HG02870 (cell line): ENCODE data around the gene NECAB2.

Experiments
- ATAC-seq: cut with Tn5 transposase; IDR thresholded peaks from one replicate; pipeline ENCODE4 v1.9.1; 2021; ENCODE audit warnings: mild to moderate bottlenecking, moderate library complexity; ENCODE audit not compliant: unreplicated experiment

NECAB2 gene

DNA sequence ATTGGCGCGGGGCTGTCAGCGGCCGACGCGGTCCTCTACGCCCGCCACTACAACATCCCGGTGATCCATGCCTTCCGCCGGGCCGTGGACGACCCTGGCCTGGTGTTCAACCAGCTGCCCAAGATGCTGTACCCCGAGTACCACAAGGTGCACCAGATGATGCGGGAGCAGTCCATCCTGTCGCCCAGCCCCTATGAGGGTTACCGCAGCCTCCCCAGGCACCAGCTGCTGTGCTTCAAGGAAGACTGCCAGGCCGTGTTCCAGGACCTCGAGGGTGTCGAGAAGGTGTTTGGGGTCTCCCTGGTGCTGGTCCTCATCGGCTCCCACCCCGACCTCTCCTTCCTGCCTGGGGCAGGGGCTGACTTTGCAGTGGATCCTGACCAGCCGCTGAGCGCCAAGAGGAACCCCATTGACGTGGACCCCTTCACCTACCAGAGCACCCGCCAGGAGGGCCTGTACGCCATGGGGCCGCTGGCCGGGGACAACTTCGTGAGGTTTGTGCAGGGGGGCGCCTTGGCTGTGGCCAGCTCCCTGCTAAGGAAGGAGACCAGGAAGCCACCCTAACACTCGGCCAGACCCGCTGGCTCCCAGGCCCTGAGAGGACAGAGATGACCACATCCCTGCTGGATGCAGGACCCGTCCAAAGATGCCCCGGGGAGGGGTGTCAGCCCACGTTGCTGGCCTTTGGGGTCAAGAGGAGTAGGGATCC, 2.4 kb upstream of the NECAB2 start:
- ATAC-seq: no peak

DNA sequence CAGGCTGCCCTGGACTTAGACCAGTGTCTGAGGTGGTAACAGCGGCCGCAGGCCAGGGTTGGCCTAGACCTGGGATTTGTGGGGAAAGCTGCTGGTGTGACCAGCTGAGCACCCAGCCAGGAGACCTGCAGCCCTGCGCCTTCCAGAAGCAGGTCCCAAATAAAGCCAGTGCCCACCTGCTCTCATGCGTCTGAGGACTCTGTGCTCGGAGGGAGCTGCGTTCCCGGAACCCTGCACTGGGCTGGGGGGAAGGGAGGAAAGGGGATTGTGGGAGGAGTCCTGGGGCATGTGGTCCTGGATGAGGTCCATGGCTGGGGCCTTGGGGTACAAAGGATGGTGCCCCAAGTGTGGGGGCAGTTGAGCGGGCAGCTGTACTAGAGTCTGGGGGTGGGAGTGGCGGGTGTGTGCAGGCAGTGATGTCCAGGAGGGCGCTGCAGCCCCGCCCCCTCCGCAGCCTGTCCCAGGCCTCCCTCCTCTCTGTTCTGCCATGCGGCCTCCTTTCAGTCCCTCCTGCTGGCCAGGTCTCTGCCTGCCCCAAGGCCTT, 1.8 kb upstream of the NECAB2 start:
- no peak for ATAC-seq

DNA sequence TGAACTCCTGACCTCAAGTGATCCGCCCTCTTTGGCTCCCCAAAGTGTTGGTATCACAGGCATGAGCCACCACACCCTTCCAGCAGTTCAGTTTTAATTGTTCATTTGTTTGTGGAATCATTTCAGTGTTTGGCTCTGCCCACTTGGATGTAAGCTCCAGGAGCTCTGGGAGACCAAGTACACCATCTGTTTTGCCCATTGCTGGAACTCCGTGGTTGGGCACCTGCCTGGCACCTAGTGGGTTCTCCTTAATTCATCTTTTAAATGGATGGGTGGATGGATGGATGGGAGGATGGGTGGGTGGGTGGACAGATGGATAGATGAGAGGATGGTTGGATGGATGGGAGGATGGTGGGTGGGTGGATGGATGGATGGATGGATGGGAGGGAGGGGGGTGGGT, 953 bp upstream of the NECAB2 start:
- no peak for ATAC-seq

DNA sequence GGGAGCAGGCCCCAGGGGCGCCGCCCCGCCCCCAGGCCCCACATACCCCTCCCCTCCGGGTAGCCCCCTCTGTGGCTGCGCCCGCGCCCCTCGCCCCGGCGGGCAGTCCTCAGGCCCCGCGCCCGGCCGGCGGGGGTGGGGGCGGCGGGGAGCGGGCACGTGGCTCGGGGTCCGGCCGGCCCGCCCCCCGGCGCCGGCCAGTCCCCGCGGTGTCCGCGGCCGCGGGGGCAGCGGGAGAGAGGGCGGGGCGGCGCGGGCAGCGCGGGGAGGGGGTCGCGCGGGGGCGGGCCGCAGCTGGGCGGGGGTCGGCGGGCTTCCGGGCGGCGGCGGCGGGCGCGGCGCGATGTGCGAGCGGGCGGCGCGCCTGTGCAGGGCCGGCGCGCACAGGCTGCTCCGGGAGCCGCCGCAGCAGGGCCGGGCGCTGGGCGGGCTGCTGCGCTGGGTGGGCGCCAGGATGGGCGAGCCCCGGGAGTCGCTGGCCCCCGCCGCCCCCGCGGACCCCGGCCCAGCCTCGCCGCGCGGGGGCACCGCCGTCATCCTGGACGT, 335 bp downstream of the NECAB2 start:
- ATAC-seq: no peak

DNA sequence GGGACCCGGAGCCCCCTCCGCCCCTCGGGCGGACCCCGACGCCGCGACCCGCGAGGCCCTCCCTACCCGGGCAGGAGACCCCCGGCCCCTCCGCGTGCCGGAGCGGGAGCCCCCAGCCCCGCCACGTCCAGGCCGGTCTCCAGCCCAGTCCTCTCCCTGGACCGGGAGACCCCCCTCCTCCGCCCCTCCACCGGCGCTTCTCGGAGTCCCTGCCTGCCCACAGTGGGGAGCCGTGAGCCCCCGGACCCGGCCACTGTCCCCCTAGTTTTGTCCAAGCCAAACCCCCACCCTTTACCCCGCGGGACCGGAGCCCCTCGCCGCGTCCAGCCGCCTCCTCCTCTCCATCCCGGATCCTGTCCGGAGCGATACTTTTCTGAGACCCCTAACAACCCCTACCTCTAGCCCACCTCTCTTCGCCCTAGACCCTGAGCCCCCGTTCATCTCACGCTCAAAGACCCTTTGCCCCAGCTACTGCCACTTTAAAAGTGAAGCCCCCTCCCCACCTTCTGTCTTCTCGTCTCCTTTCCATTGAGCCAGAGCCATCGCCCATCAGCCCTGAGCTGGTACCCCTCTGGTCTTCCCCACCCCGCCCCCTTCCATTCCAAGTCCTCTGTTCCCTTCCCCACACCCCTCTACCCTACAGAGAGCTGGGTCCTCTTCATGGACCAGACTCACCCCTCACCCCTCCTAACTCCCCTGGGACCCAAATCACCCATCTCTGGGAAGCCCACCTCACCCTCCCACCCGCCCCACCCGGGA, 1.0 kb downstream of the NECAB2 start:
- ATAC-seq: no peak

DNA sequence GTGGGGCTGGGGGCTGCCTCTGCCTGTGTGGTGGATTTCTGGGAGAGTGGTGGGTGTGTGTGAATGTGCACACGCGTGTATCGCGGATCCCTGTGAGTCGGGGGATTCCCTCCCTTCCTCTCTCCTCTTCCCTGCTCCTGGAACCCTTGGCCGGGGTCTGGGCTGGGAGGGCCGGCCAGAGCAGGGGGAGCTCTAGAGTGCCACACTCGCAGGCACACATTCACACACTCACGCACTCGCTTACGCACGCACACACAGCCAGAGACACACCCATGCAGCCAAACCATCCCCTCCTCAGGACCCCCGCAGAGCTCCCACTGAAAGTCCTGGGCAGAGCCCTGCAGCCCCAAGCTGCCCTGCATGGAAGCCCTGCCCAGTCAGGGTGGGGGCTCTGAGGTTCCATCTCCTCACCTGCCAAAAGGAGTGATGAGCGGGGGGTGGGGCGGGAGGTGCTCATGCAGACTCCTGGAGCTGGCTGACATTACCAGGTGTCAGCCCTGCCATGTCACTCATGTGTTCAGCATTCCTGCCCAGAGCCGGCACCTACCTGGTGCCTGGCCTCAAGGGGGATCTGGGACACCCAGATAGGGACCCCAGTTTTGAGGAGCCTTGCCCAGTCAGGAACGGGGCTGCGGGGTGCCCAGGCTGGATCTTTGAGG, 1.9 kb downstream of the NECAB2 start:
- no peak for ATAC-seq

DNA sequence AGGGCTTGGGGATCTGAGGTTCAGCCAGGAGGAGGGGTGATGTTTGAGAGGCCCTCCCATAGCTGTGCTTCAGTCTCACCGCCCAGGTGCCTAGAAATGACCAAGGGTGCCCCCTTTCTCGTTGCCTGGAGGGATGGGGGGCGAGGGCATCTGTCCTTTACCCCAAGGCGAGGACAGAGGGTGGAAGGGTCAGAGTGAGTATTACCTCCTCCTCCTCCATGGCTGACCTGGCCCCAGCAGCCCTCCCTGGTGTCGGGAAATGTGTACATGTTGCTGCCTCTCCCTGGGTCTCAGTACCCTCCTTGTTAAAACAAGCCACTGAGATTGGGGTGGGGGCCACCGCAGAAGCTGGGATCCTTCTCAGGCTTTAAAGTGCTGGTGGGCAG, 2.4 kb downstream of the NECAB2 start:
- ATAC-seq: no peak

DNA sequence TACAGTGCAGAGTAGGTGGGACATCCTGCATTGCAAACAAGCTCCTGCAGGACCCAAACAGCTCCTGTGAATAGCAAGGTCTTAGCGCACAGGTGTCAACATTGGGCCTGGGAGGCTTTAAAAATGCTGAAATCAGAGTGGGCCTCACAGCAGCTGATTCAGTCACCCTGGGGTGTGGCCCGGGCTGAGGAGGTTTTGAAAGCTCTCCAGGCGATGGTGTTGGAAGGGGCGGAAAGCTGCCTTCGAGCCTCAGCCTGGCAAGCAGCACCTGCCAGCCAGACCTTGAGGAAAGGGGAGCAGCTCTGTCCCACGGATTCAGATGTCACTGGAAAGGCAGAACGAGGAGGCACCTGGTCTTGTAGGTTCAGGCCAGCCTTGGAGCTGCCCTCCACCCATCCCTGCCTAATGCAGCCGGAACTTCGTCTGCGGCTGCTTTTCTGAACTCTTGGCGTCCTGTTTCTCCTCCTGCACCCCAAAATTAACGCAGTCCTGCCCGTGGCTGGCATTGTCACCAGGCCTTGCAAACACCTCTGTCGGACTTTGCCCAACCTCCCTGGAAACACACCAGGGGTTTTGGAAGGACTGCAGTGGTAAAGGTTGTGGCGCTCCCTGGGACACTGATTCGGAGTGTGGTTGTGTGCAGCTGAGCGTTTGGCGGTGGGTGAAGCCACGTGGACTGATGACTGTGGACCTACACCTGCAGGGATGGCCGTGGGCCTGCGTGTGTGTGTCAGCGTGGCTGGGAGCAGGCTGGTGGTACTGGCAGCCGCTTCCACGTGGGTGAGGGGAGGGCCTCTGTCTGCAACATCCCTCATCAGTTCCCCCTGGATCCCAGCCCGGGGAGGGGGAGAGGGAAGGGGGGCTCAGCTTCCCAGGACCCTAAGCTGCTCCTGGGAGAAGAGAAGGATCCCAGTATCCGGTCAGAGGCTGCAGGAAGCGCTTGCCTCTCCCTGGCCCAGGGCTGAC, 3.4 kb downstream of the NECAB2 start:
- no peak for ATAC-seq

DNA sequence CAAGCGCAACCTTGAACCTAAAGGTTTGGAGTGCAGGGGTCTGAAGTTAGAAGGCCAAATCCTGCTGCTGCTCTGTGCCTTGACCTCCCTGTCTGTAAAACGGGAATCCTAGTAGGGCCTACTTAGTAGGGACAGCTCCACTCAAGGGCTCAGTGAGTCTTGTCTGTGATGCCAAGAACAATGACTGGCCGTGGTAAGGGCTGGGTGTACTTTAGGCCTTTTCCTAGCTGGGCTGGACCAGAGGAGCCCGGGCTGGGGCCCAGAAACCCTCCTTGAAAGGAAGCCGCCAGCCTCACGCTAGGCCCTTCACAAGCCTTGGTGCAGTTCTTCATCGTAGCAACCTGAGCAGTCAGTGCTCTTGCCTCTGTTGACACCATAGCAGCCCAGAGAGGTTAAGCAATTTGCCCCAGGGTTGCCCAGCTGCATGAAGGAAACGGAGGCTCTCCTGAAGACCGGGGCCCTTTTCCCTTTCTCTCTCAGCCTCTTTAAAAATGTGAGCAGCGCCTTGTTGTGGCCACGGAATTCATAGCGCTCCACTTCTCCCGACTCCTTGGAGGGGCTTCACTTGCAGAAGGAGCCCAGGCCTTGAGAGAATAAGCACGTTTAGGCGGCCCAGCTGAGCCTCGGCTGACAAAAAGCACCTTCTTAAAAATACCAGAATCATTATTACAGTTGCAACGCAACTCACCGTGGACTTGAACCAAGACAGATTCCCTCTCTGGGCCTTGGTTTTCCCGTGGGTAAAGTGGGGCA, 4.4 kb downstream of the NECAB2 start:
- ATAC-seq: no peak

DNA sequence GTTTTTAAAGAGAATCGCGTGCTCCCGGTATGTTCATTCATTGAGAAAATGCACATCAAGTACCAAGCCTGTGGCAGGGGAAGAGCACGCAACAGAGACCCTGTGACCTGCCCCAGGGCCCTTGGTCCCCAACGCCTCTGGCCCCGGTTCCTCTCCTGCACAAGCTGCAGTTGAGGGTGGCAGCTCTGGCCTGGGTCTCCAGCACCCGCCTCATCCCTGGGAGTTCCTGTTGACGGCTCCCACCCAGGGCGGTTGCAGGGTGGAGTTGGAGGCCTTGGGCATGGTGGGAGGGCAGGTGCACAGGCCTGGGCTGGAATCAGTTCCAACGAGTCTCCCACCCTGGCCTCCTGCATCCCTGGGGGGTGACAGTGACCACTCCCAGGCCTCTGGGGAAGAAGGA, 5.0 kb downstream of the NECAB2 start:
- no peak for ATAC-seq

DNA sequence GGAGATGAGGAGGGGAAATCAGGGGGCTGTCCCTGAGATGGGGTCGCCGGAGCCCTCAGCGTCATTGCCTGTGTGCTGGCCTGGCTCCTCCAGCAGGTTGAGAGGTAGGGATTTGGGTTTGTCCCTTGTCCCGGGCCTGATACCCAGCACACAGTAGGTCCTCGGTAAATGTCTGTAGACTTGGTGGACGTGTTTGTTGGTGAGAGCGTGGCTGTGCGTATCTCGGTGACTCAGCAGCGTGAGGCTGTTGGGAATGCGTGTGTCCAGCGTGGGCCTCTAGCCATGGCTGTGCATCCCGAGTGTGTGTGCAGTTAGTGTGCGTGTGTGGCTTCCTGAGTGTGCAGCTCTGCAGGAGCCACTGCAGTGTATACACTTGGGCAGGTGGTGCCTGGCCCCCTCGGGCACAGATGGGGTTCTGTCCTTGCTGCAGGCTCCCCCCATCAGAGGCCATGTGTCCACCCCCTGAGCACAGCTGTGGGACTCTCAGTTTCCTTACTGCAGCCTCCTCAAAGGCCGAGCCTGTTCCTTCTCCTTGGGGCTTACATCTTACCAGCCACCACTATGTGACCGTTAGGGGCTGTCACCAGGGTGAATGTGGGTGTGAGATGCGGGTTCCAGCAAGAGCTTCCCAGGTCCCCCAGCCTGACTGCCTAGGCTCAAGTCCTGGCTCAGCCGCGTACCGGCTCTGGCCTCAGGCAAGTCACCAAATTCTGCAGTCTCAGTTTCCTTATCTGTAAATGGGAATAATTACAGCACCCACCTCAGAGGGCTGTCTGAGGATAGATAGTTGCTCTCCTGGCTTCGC, 5.7 kb downstream of the NECAB2 start:
- ATAC-seq: no peak

DNA sequence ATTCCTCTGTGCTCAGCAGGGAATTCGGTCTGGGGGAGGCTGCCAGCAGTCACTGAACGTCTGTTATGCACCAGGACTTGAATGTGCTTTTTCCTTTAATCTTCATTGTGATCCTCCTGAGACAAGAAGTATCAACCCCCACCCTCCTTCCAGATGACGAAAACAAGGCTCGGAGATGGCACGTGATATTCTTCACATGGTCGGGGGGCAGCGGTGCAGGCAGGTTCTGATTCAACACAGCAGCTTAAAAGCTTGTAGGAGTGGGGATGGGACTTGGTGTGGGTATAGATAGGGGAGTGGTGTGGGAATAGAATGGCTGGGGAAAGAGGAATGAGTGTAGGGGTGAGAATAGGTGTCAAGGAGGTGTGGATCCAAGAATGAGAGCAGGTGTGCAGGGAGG, 6.4 kb downstream of the NECAB2 start:
- ATAC-seq: no peak

DNA sequence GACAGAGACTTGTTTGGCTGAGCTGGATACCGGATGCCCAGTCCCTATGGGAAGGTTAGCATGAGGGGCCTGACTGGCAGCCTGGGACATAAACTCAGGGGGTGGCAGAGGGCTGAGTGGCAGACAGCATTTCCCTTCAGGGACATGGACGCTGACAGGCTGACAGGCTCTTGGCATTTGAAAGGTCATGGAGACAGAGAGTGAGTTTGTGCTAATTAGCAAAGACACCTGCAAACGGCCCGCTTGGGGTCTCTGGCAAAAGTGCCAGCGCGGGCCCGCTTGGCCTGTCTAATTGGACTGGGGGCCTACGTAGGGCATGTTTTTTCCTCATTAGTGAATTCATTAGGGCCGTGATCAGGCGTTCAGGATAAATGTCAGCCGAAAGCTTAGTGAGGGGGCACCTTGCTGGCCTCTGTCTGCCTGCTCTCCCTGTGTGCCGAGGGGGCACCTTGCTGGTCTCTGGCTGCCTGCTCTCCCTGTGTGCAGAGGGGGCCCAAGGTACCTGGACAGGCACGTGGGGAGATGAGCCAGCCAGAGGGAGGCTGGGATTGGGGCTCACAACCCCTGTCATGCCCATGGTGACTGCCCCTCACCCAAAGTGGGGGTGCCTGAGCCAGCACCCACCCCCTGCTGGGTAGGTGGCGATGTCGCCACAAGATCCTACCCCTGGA, 7.7 kb downstream of the NECAB2 start:
- ATAC-seq: no peak

DNA sequence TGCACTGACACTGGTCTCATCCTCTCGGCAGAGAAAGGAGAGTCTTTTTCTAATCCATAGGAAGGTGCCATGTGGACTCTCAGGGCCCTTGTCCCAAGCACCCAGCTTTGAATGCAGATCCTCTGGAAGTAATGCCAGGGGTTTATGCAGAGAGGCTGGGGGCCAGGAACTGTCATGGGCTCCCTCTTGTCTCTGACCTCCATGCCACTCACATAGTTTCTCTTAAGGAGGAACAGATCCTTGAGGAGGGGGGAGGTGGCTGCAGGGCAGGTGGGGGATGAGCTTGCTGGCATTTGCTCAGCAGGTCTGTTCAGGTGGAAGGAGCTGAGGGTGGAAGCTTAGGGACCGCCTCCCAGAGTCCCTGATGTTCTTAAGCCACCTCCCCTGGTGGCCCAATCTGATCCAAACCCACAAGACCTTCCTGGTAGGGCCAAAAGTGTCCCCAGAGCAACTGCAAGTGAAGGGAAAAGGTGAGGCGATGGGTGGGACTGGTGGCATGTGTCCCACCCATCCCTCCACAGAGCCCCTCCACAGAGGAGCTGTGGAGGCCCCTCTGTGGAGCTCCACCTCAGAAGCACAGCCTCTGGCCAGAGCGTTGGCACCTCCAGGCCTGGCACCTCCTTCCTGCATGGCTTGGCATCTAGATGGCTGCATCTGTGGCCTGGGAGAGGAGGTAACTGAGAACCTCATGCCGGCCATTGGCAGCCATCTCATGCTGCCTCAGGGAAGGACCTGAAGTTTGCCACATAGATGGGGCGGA, 9.2 kb downstream of the NECAB2 start:
- no peak for ATAC-seq

DNA sequence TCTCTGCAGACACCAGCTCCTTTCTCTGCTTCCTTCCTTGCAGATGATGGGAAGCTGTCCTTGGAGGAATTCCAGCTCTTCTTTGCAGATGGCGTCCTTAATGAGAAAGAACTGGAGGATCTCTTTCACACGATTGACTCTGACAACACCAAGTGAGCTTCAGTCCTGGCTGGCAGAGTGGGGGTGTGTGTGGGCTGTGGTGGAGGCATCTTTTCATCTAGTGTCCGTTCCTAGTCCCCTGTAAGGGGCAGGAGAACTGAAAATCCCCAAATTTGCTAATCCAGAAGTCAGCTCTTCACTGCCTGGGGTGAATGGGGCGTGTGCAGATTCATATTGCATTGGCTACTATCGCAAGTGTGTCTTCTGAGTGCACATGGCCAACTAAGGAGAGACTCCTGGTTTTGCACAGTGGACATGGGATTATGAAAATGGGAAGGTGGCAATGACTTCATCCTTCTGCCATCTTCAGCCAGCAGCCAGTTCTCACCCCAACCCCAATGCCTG, 10.4 kb downstream of the NECAB2 start:
- no peak for ATAC-seq

DNA sequence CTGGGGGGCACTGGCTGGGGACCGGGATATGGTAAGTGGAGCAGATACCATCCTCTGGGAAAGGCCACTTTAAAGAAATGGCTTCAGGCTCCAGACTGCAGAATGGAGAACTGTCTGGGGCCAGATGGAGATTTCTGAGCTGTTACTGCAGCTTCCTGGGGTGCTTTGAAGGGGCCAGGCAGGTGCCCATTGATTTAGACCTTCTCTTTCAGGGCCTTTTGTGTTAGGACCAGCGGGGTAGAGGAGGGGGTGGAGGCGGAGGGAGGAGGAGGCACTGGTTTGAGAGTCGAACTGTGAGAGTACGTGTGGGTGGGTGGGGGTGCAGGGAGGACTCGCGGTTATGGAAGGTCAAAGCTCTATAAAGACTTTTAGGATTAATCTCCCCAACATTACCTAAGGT, 11.4 kb downstream of the NECAB2 start:
- ATAC-seq: no peak

DNA sequence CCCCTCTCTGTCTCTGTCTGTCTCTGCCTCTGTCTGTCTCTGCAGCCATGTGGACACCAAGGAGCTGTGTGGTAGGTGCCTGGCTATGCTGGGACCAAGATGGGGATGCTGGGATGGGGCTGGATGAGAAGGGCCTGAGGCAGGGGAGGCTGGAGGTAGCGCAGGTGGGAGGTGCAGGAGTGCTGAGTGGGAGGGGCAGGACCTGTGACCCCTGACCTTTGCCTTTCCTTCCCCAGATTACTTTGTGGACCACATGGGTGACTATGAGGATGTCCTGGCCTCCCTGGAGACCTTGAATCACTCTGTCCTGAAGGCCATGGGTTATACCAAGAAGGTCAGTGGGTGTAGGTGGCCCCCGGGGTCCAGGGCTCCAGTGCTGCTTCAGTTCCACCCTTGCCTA, 12.8 kb downstream of the NECAB2 start:
- ATAC-seq: no peak
